Sigmoid colon (tissue), 7 donors: ENCODE results near the gene IQCM. TPM values are rescaled to one million over a fixed set of nuclear protein-coding genes. Genes with fewer than 3 reads are reported as not detected.
"Not testable (repeated sequence)": the region's sequence is repeated elsewhere in the genome, so short reads cannot be mapped to it uniquely, and the experiment has no call there.

Experiments used
- DNase-seq: peaks from one replicate; pipeline ENCODE4 v3.0.0-alpha.2; 2019
- H3K27ac ChIP-seq, 4 donors: fragments of 200-600 bp; sonication (generic); one replicate each; pipeline ENCODE4 v1.5.1; 2016 to 2019; ENCODE audit warnings: mild to moderate bottlenecking in 1 of 4
- H3K27me3 ChIP-seq, 3 donors: fragments of 200-600 bp; sonication (generic); one replicate each; pipeline ENCODE4 v1.5.1; 2019; ENCODE audit warnings: mild to moderate bottlenecking in 1 of 3
- H3K36me3 ChIP-seq, 4 donors: fragments of 200-600 bp; sonication (generic); one replicate each; pipeline ENCODE4 v1.5.1; 2016 to 2019
- H3K4me1 ChIP-seq, 4 donors: fragments of 200-600 bp; sonication (generic); one replicate each; pipeline ENCODE4 v1.5.1; 2017 to 2019
- H3K4me3 ChIP-seq, 4 donors: fragments of 200-600 bp; sonication (generic); one replicate each; pipeline ENCODE4 v1.5.1; 2017 to 2019; ENCODE audit warnings: mild to moderate bottlenecking in 2 of 4, moderate library complexity in 1 of 4
- H3K9me3 ChIP-seq, 4 donors: fragments of 200-600 bp in 3 of 4; sonication (generic) in 3 of 4; one replicate each; pipeline versions ENCODE4 v1.5.1 to v1.6.1; 2013 to 2019
- EP300 ChIP-seq, 4 donors: sonication (generic); formaldehyde crosslinking; IDR thresholded peaks; one replicate each; pipeline ENCODE4 v1.6.1; 2017; ENCODE audit warnings: antibody characterized with exemption in 4 of 4
- POLR2A ChIP-seq, 2 donors: fragments of 450-650 bp; IDR thresholded peaks; one replicate each; pipeline ENCODE4 v1.6.1; 2016; ENCODE audit warnings: antibody characterized with exemption in 2 of 2, mild to moderate bottlenecking in 2 of 2, moderate library complexity in 2 of 2
- POLR2AphosphoS5 ChIP-seq, 4 donors: sonication (generic); formaldehyde crosslinking; IDR thresholded peaks; one replicate each; pipeline ENCODE4 v1.6.1; 2017; ENCODE audit warnings: antibody characterized with exemption in 4 of 4
- WGBS, 2 donors: extraction: QIAGEN DNeasy Blood & Tissue Kit; methylation state at CpG; one replicate each; pipeline ENCODE4 v1.1.7; 2013; 5-methylcytosine and 5-hydroxymethylcytosine counted together
- intact Hi-C: fragments of 100-400 bp; cut with DNase I; formaldehyde crosslinking; loops from one replicate; pipeline ENCODE4 v1.15.1; 2023
- polyA plus RNA-seq, 3 donors: library from polyadenylated mRNA; stranded (reverse); fragments of 200-250 nt; gene quantifications; one replicate each; pipeline ENCODE4 v1.2.3, GENCODE V29; 2013
- total RNA-seq, 4 donors: library from RNA; depleted of rRNA; stranded (reverse); fragments of >200 nt; gene quantifications; one replicate each; pipeline ENCODE4 v1.1.0, GENCODE V29; 2016
- TF ChIP-seq, protein P1 (sequence below), 4 experiments: fragments of 450-650 bp in 3 of 4; fragments of 200-600 bp in 1 of 4; IDR thresholded peaks; one replicate each; pipeline ENCODE4 v1.5.1; 2016 to 2019; ENCODE audit warnings: antibody characterized with exemption in 4 of 4, mild to moderate bottlenecking in 3 of 4, moderate library complexity in 2 of 4
- donor health status: healthy with polysubstance abuse.
- donor health status: Bipolar disorder and iron deficiency.
- donor health status: healthy.

Gene IQCM
- total and polyA plus RNA-seq, 7 donors = 0.41 to 1.2 TPM; not detected in 5

DNA sequence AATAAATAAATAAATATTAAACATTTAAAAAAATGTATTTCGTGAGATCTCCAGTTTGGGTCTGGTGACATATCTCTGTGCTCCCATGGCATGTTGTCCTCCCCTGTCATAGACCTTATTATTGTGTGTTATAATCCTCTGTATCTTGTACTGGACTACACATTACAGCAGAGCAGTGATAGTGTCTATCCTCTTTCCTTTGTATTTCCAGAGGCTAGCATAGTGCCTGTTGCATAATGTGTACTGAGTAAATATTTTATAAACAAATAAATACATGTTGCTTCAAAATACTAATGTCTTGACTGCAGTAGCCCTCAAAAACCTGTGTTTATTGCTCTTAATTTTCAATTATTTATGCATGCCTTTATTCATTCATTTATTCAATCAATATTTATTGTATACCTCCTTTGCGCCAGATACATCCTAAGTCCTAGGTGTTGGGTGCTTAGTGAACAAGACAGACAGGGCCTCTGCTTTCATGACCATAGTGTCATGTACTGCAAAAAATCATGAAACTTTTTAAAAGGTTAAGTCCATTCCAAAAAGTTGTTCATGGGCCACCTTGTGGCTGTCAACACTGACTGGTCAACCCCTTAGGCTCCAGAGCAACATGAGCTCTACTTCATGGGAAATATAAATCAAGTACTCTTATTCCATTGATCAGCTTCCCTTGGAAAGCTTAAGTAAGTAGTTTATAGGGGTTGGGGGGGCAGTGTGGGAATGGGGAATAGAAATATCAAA is 303.9 kb downstream of the IQCM start:
- no peak for TF ChIP-seq EP300 (IDR thresholded peaks at IDR 0.05)
- Histone ChIP-seq H3K9me3 (no peaks in the 10 kb centered on the region), H3K27me3 (no peaks in the 10 kb centered on the region), H3K4me1 (no peaks in the 10 kb centered on the region), H3K27ac (no peak overlapping the region), H3K36me3 (no peaks in the 10 kb centered on the region), H3K4me3 (no peak overlapping the region)
- intact Hi-C loops = no loop called here
- WGBS, 2 donors = 93% methylated on average over 2 of the region's 2 CpGs
- DNase-seq = no peak

GRCh38 chr4:149507309-149507708 is 308.3 kb downstream of the IQCM start:
- H3K4me3 ChIP-seq, H3K27me3 ChIP-seq, intact Hi-C loops, H3K4me1 ChIP-seq, H3K36me3 ChIP-seq, DNase-seq, H3K9me3 ChIP-seq, H3K27ac ChIP-seq: not testable (repeated sequence)
- 96 to 98% methylated on average over 1 of the region's 1 CpG for WGBS, 2 donors

DNA sequence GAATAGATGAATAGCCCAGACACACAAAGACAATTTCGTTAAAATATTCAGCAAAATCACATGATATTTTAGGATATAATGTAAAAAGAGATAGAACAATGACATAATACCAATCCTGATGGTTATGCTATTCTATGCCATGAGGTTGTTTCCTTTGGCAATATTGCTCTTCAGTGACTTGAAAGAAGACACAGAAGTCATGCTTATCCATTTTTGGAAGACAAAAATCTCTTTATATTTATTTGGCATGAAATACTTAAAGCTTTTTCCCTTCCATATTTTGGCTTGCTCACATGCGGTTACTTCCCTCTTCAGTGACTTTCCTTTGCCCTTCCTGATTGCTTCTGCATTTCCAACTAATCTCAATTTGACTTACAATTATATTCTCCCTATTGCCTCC is 314.8 kb downstream of the IQCM start:
- H3K36me3 ChIP-seq = no peaks in the 10 kb centered on the region
- TF ChIP-seq, protein P1, sequence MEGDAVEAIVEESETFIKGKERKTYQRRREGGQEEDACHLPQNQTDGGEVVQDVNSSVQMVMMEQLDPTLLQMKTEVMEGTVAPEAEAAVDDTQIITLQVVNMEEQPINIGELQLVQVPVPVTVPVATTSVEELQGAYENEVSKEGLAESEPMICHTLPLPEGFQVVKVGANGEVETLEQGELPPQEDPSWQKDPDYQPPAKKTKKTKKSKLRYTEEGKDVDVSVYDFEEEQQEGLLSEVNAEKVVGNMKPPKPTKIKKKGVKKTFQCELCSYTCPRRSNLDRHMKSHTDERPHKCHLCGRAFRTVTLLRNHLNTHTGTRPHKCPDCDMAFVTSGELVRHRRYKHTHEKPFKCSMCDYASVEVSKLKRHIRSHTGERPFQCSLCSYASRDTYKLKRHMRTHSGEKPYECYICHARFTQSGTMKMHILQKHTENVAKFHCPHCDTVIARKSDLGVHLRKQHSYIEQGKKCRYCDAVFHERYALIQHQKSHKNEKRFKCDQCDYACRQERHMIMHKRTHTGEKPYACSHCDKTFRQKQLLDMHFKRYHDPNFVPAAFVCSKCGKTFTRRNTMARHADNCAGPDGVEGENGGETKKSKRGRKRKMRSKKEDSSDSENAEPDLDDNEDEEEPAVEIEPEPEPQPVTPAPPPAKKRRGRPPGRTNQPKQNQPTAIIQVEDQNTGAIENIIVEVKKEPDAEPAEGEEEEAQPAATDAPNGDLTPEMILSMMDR (IDR thresholded peaks at IDR 0.05) = no peak
- TF ChIP-seq EP300 (IDR thresholded peaks at IDR 0.05) (no peak), POLR2A (IDR thresholded peaks at IDR 0.05) (no peak), POLR2AphosphoS5 (IDR thresholded peaks at IDR 0.05) (no peak)
- no peaks in the 10 kb centered on the region for H3K4me1 ChIP-seq
- H3K27ac ChIP-seq = no peak overlapping the region
- intact Hi-C loops = no loop called here
- peaks cover 0 to 3% (median 0%) of the 10 kb centered on the region in 4 donors for H3K9me3 ChIP-seq
- 91 to 92% methylated on average over 2 of the region's 2 CpGs for WGBS, 2 donors
- H3K4me3 ChIP-seq = no peak overlapping the region
- H3K27me3 ChIP-seq = no peaks in the 10 kb centered on the region
- no peak for DNase-seq

- H3K4me3 ChIP-seq = no peak overlapping the region
- no peaks in the 10 kb centered on the region for H3K36me3 ChIP-seq
- H3K27me3 ChIP-seq = no peaks in the 10 kb centered on the region
- TF ChIP-seq POLR2A (IDR thresholded peaks at IDR 0.05) (no peak), EP300 (IDR thresholded peaks at IDR 0.05) (no peak), POLR2AphosphoS5 (IDR thresholded peaks at IDR 0.05) (no peak)
- TF ChIP-seq, protein P1 (IDR thresholded peaks at IDR 0.05) = no peak
- DNase-seq = no peak
- peaks cover 0 to 3% (median 0%) of the 10 kb centered on the region in 4 donors for H3K9me3 ChIP-seq
- no peak overlapping the region for H3K27ac ChIP-seq
- H3K4me1 ChIP-seq = no peaks in the 10 kb centered on the region
- intact Hi-C loops = no loop called here
- WGBS, 2 donors = 83 to 90% methylated on average over 2 of the region's 2 CpGs
Observed at GRCh38 chr4:149499726-149500125, 315.9 kb downstream of the IQCM start.

DNA sequence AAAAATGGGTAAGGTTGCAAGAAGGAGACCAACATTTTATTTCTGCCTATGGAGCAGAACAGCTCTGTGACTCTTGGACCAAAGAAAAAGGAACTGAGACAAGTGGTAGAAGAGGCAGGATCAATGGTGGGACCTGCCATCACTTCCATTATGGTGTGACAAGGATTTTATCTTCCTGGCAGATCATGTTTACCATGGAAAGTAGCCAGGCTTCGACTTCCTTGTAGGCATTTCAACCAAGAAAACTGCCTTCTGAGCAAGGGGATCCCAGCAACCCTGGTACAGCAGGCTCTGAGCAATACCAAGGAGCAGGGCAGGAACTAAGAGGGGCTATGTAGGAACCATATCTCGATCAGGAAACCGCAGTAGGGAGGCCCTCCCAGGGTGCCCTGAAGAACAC is 317.4 kb downstream of the IQCM start:
- intact Hi-C loops = no loop called here
- H3K27ac ChIP-seq = no peak overlapping the region
- peaks cover 0 to 3% (median 0%) of the 10 kb centered on the region in 4 donors for H3K9me3 ChIP-seq
- no peak overlapping the region for H3K4me3 ChIP-seq
- no peak for DNase-seq
- TF ChIP-seq EP300 (IDR thresholded peaks at IDR 0.05) (no peak), POLR2AphosphoS5 (IDR thresholded peaks at IDR 0.05) (no peak), POLR2A (IDR thresholded peaks at IDR 0.05) (no peak)
- TF ChIP-seq, protein P1 (IDR thresholded peaks at IDR 0.05) = no peak
- WGBS, 2 donors = 60 to 70% methylated on average over 3 of the region's 3 CpGs
- no peaks in the 10 kb centered on the region for H3K4me1 ChIP-seq
- no peaks in the 10 kb centered on the region for H3K36me3 ChIP-seq
- no peaks in the 10 kb centered on the region for H3K27me3 ChIP-seq

- H3K36me3 ChIP-seq = no peaks in the 10 kb centered on the region
- H3K27ac ChIP-seq = no peak overlapping the region
- intact Hi-C loops = no loop called here
- H3K27me3 ChIP-seq = no peaks in the 10 kb centered on the region
- H3K4me3 ChIP-seq = no peak overlapping the region
- no peaks in the 10 kb centered on the region for H3K4me1 ChIP-seq
- 27 to 71% methylated on average over 2 of the region's 2 CpGs for WGBS, 2 donors
- DNase-seq = no peak
- no peak for TF ChIP-seq POLR2AphosphoS5 (IDR thresholded peaks at IDR 0.05)
- TF ChIP-seq POLR2A (IDR thresholded peaks at IDR 0.05) = no peak
- peaks cover 0 to 3% (median 0%) of the 10 kb centered on the region in 4 donors for H3K9me3 ChIP-seq
Observed at GRCh38 chr4:149493492-149493891, 322.2 kb downstream of the IQCM start.
